GM04504 (cell line): Measurements from ENCODE around the gene TRNT1.

ENCODE experiments used
- DNase-seq: peaks from one replicate; pipeline ENCODE4 v3.0.0-alpha.2; 2012; ENCODE audit warnings: low read depth

Gene TRNT1

GRCh38 chr3:3178498-3179328 is 52.0 kb downstream of the TRNT1 start:
- no peak for DNase-seq

GRCh38 chr3:3179407-3180094 is 52.8 kb downstream of the TRNT1 start, which contains the start of gene CRBN:
Gene CRBN (minus strand): TSS chr3:3179691. CDS start chr3:3179687, 4 bp downstream.
- peak; percentile 71 for DNase-seq

- DNase-seq: no peak
Observed at GRCh38 chr3:3180456-3180855, 53.7 kb downstream of the TRNT1 start.

GRCh38 chr3:3184876-3185275 is 58.1 kb downstream of the TRNT1 start:
- no peak for DNase-seq

GRCh38 chr3:3189102-3189727 is 62.5 kb downstream of the TRNT1 start:
- peak; percentile 24 for DNase-seq

GRCh38 chr3:3189961-3190360 is 63.2 kb downstream of the TRNT1 start:
- no peak for DNase-seq

GRCh38 chr3:3191675-3192285 is 65.0 kb downstream of the TRNT1 start:
- no peak for DNase-seq

GRCh38 chr3:3192286-3192675 is 65.5 kb downstream of the TRNT1 start:
- no peak for DNase-seq

- DNase-seq: no peak
Observed at GRCh38 chr3:3194861-3195260, 68.1 kb downstream of the TRNT1 start.

- no peak for DNase-seq
Observed at GRCh38 chr3:3196148-3196861, 69.6 kb downstream of the TRNT1 start.
